RWPE2 (cell line): Measurements from ENCODE around the gene GSG1L.

ENCODE experiments used
- ATAC-seq: fragments of 200-7000 bp; cut with Tn5 transposase; 3 replicates; pipeline ENCODE4 v1.9.1; 2021; ENCODE audit warnings: low read depth
- DNase-seq: peaks from one replicate; pipeline ENCODE4 v3.0.0-alpha.2; 2020; ENCODE audit warnings: low spot score
- H3K27ac ChIP-seq: fragments of 450-650 bp; 2 replicates; pipeline ENCODE4 v1.5.1; 2017; ENCODE audit warnings: mild to moderate bottlenecking; ENCODE audit not compliant: poor library complexity, severe bottlenecking
- H3K27me3 ChIP-seq: fragments of 250-450 bp; sonication (Bioruptor Pico); 2 replicates; pipeline ENCODE4 v1.5.1; 2021; ENCODE audit warnings: mild to moderate bottlenecking, moderate library complexity; ENCODE audit not compliant: insufficient read depth, poor library complexity, severe bottlenecking
- H3K36me3 ChIP-seq: fragments of 250-450 bp; sonication (Bioruptor Pico); 2 replicates; pipeline ENCODE4 v1.5.1; 2020; ENCODE audit warnings: low read depth, mild to moderate bottlenecking, moderate library complexity
- H3K4me1 ChIP-seq: fragments of 250-450 bp; sonication (Bioruptor Pico); 2 replicates; pipeline ENCODE4 v1.5.1; 2021; ENCODE audit warnings: mild to moderate bottlenecking, moderate library complexity; ENCODE audit not compliant: insufficient read depth, poor library complexity, severe bottlenecking
- H3K4me3 ChIP-seq: fragments of 250-450 bp; sonication (Bioruptor Pico); 2 replicates; pipeline ENCODE4 v1.5.1; 2021; ENCODE audit warnings: mild to moderate bottlenecking, moderate library complexity; ENCODE audit not compliant: severe bottlenecking
- H3K9me3 ChIP-seq: fragments of 250-450 bp; sonication (Bioruptor Pico); 2 replicates; pipeline ENCODE4 v1.5.1; 2021; ENCODE audit warnings: mild to moderate bottlenecking, moderate library complexity; ENCODE audit not compliant: severe bottlenecking
- TF ChIP-seq, protein P1 (sequence below): fragments of 450-650 bp; IDR thresholded peaks from one replicate; pipeline ENCODE4 v1.5.1; 2017; ENCODE audit warnings: mild to moderate bottlenecking, moderate library complexity; ENCODE audit not compliant: poor library complexity, severe bottlenecking

Gene GSG1L

DNA sequence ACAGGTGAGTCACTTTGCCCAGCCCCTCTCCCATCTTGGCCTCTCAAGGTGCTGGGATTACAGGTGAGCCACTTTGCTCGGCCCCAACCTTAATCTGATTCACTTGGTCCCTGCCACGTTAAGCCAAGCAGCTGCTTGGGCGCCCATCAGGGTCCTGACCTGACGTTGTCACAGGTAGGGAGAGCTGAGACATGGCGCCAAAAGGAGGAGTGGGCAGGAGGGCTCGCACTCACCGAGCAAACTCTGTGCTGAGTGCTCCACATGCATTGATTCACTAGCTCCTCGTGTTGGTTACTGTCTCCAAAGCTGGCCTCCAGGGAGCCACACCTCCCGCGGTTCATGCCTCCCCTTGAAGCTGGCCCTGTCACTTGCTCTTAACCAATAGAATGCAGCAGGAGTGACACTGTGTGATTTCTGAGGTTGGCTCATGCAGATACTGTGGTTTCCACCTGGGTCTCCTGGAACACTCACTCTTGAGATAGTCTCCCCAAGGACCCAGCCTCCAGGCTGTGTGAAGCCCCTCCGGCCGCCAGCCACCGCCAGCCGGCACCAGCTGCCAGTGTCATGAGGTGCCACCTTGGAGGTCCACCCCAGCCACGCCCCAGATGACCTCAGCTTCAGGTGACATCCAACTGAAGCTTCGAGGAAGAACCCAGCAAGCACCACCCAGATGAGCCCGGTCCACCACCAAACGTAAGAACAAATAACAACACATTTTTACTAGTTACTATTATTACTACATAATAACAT is 223.0 kb downstream of the GSG1L start:
- DNase-seq, result no peak
- no peak overlapping the region for H3K4me3 ChIP-seq
- ATAC-seq, result no peak
- H3K9me3 ChIP-seq, result no peaks in the 10 kb centered on the region
- no peaks in the 10 kb centered on the region for H3K4me1 ChIP-seq
- H3K27ac ChIP-seq, result no peak overlapping the region
- H3K36me3 ChIP-seq, result no peaks in the 10 kb centered on the region
- TF ChIP-seq, protein P1, sequence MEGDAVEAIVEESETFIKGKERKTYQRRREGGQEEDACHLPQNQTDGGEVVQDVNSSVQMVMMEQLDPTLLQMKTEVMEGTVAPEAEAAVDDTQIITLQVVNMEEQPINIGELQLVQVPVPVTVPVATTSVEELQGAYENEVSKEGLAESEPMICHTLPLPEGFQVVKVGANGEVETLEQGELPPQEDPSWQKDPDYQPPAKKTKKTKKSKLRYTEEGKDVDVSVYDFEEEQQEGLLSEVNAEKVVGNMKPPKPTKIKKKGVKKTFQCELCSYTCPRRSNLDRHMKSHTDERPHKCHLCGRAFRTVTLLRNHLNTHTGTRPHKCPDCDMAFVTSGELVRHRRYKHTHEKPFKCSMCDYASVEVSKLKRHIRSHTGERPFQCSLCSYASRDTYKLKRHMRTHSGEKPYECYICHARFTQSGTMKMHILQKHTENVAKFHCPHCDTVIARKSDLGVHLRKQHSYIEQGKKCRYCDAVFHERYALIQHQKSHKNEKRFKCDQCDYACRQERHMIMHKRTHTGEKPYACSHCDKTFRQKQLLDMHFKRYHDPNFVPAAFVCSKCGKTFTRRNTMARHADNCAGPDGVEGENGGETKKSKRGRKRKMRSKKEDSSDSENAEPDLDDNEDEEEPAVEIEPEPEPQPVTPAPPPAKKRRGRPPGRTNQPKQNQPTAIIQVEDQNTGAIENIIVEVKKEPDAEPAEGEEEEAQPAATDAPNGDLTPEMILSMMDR, result no peak
- H3K27me3 ChIP-seq, result peaks cover 5% of the 10 kb centered on the region

DNA sequence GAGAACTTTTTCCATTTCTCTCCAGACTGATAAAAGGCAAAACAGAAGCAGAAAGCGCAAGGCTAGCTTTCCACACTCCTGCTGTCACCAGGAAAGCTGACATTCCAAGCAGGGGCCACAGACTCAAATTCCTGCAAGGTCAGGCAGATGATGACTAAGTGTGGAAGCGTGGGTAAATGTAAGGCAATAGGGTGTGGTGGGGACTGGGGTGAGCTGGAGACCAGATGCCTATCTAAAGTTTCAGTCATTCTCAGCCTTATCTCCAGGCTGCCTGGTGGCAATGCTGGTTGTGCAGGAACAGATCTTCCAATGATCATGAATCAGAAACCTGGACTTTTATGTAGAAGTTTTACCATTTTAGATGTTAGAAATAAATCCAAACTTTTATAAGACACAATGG is 224.1 kb downstream of the GSG1L start:
- Histone ChIP-seq H3K4me1 (no peaks in the 10 kb centered on the region), H3K27ac (no peak overlapping the region), H3K9me3 (no peaks in the 10 kb centered on the region), H3K27me3 (peaks cover 14% of the 10 kb centered on the region), H3K36me3 (no peaks in the 10 kb centered on the region), H3K4me3 (no peak overlapping the region)
- TF ChIP-seq, protein P1, result no peak
- ATAC-seq, result no peak
- no peak for DNase-seq

DNA sequence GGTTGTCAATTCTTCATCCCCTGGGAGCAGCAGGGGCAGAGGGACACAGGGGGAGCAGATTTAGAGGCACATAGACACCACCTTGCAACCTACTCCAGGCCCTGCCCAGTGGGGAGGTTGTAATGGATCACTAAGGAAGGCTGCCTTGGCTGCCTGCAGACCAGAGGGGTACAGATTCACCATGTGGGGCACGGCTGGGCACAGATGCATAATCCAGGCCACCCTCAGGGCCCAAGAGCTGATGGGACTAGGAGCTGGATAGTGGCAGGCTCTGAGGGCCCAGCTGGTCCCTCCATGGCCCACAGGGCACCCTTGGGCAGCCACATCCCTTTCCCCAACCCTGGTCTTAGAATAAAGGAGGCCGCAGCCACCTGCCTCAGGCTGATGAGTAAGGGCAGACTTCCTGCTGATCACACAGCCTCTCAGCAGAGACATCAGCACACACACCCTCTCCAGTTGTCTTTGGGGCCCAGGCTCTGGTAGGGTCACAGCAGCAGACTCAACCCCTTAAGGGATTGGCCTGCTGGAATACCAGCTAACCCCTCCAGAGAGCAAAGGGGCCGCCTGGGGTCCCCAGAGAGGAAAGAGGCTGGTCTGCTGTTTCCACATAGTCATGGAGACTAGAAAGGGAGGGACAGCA is 224.9 kb downstream of the GSG1L start:
- no peaks in the 10 kb centered on the region for H3K4me1 ChIP-seq
- DNase-seq (no peak), ATAC-seq (peak; percentile 55; the same call in 1 of the 3 replicates)
- TF ChIP-seq, protein P1, result no peak
- H3K27ac ChIP-seq, result no peak overlapping the region
- H3K4me3 ChIP-seq, result no peak overlapping the region
- H3K36me3 ChIP-seq, result no peaks in the 10 kb centered on the region
- H3K9me3 ChIP-seq, result peaks cover 4% of the 10 kb centered on the region
- peaks cover 16% of the 10 kb centered on the region for H3K27me3 ChIP-seq

DNA sequence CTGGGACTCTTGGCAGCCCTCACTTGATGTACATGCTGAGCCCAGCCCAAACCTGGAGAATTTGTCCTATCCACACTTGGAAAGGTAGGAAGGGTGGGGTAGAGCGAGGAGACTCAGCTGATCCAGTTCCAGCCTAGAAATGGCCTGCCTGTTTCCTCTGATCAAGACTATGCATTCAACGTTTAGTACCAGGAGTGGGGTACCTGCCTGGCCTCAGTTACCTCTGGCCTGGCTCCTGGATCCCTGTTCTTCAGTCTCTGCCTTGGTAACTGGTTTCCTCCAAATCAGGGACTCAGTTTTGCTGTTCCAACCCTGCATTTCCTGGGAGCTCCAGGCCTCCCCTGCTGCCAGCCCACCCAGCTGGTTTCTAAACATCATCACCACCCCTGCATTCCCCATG is 233.5 kb downstream of the GSG1L start:
- H3K9me3 ChIP-seq, result peaks cover 4% of the 10 kb centered on the region
- peaks cover 7% of the 10 kb centered on the region for H3K27me3 ChIP-seq
- no peaks in the 10 kb centered on the region for H3K4me1 ChIP-seq
- H3K36me3 ChIP-seq, result no peaks in the 10 kb centered on the region
- DNase-seq (no peak), ATAC-seq (no peak)
- no peak overlapping the region for H3K4me3 ChIP-seq
- TF ChIP-seq, protein P1, result no peak
- H3K27ac ChIP-seq, result no peak overlapping the region

DNA sequence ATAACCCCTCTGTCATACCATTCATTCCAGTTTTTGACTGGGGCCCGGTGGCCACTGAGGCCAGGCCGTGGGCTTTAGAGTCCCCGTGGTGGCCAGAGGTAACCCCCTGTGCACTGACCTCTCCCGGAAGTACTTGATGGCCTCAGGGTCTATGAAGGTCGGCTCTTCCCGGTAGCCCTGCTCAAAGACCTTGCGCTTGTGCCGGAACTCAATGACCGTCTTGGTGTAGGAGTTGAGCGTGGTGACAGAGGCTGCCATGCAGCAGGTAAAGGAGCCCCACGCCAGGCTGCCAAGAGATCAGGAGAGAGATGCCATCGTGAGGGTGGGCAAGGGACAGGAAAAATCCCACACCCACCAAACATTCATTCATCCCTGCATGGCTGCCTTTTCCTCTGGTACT is 234.8 kb downstream of the GSG1L start:
- Histone ChIP-seq H3K4me3 (no peak overlapping the region), H3K9me3 (no peaks in the 10 kb centered on the region), H3K27me3 (peaks cover 5% of the 10 kb centered on the region), H3K36me3 (no peaks in the 10 kb centered on the region), H3K4me1 (no peaks in the 10 kb centered on the region), H3K27ac (no peak overlapping the region)
- TF ChIP-seq, protein P1, result no peak
- no peak for ATAC-seq
- DNase-seq, result no peak
